ENCODE measurements around the gene ACOT2.
"Not testable (repeated sequence)": the region's sequence is repeated elsewhere in the genome, so short reads cannot be mapped to it uniquely, and the experiment has no call there.

The ACOT2 gene

GRCh38 chr14:73576391-73576790 lies 7.4 kb downstream of the ACOT2 start:
- Histone ChIP-seq H3K27ac (replicated peaks) (no peak overlapping the region), H3K4me3 (replicated peaks; ENCODE audit: insufficient read depth, low read length) (no peak overlapping the region), H3K27me3 (ENCODE audit: insufficient read depth, poor library complexity, severe bottlenecking) (no peaks in the 10 kb centered on the region)
- TF ChIP-seq POLR2AphosphoS5 (IDR thresholded peaks at IDR 0.05; ENCODE audit: low read depth): no peak
- TF ChIP-seq SPI1 (IDR thresholded peaks at IDR 0.05; ENCODE audit: borderline replicate concordance, low read depth): no peak
- TF ChIP-seq, protein P1, sequence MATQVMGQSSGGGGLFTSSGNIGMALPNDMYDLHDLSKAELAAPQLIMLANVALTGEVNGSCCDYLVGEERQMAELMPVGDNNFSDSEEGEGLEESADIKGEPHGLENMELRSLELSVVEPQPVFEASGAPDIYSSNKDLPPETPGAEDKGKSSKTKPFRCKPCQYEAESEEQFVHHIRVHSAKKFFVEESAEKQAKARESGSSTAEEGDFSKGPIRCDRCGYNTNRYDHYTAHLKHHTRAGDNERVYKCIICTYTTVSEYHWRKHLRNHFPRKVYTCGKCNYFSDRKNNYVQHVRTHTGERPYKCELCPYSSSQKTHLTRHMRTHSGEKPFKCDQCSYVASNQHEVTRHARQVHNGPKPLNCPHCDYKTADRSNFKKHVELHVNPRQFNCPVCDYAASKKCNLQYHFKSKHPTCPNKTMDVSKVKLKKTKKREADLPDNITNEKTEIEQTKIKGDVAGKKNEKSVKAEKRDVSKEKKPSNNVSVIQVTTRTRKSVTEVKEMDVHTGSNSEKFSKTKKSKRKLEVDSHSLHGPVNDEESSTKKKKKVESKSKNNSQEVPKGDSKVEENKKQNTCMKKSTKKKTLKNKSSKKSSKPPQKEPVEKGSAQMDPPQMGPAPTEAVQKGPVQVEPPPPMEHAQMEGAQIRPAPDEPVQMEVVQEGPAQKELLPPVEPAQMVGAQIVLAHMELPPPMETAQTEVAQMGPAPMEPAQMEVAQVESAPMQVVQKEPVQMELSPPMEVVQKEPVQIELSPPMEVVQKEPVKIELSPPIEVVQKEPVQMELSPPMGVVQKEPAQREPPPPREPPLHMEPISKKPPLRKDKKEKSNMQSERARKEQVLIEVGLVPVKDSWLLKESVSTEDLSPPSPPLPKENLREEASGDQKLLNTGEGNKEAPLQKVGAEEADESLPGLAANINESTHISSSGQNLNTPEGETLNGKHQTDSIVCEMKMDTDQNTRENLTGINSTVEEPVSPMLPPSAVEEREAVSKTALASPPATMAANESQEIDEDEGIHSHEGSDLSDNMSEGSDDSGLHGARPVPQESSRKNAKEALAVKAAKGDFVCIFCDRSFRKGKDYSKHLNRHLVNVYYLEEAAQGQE (IDR thresholded peaks at IDR 0.05; ENCODE audit: insufficient replicate concordance, low read depth): no peak
- TF ChIP-seq GABPA (IDR thresholded peaks at IDR 0.05; ENCODE audit: low read depth): no peak
- TF ChIP-seq, protein P2, sequence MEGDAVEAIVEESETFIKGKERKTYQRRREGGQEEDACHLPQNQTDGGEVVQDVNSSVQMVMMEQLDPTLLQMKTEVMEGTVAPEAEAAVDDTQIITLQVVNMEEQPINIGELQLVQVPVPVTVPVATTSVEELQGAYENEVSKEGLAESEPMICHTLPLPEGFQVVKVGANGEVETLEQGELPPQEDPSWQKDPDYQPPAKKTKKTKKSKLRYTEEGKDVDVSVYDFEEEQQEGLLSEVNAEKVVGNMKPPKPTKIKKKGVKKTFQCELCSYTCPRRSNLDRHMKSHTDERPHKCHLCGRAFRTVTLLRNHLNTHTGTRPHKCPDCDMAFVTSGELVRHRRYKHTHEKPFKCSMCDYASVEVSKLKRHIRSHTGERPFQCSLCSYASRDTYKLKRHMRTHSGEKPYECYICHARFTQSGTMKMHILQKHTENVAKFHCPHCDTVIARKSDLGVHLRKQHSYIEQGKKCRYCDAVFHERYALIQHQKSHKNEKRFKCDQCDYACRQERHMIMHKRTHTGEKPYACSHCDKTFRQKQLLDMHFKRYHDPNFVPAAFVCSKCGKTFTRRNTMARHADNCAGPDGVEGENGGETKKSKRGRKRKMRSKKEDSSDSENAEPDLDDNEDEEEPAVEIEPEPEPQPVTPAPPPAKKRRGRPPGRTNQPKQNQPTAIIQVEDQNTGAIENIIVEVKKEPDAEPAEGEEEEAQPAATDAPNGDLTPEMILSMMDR (IDR thresholded peaks at IDR 0.05; ENCODE audit: insufficient read depth, low read length): no peak
- no peak for DNase-seq (ENCODE audit: low read depth in 1 of 2, low spot score in 1 of 2)

- not testable (repeated sequence) for H3K4me3 ChIP-seq (replicated peaks; ENCODE audit: insufficient read depth, low read length); DNase-seq (ENCODE audit: low read depth in 1 of 2, low spot score in 1 of 2); H3K27ac ChIP-seq (replicated peaks); H3K27me3 ChIP-seq (ENCODE audit: insufficient read depth, poor library complexity, severe bottlenecking)
Observed at GRCh38 chr14:73577214-73577613, 8.2 kb downstream of the ACOT2 start.

DNA sequence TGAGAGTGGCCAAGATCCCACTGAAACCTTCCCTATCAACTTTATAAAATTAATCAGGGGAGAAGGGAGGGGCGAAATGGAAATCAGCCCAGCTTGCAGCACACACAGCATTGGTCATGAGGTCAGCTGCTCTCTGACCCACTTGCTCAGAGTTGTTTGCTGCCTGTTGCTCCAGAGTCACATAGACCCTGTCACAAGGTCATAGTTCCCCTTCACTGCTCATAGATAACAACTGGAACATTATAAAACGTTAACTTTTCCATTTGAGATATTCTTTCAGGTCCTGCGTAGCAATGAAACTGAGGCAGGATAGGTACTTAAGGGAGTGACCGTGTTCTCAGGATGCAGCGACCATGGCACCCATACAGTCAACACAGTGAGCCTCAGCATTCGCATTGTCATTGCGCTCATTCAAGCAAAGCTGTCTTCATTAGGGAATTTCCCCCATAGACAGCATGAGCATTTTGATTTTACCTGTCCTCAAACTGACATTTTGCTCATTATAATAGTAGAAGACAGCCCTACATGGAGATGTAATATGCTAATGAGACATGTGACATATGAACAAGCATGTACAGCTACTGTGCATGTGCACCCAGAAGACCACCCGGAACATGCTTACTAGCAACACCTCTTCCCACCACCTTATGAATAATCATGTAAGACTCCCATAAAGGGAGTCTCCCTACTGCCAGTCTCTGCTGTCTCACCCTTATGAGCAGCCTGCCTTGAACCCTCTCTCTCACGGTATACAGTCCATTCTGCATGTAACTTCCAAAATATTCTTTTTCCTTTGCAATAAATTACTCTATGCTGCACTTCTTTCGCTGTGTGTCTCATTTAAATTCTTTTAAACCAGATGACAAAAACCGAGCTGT lies 13.3 kb downstream of the ACOT2 start:
- DNase-seq (ENCODE audit: low read depth in 1 of 2, low spot score in 1 of 2); H3K27me3 ChIP-seq (ENCODE audit: insufficient read depth, poor library complexity, severe bottlenecking); H3K4me3 ChIP-seq (replicated peaks; ENCODE audit: insufficient read depth, low read length); H3K27ac ChIP-seq (replicated peaks): not testable (repeated sequence)

DNA sequence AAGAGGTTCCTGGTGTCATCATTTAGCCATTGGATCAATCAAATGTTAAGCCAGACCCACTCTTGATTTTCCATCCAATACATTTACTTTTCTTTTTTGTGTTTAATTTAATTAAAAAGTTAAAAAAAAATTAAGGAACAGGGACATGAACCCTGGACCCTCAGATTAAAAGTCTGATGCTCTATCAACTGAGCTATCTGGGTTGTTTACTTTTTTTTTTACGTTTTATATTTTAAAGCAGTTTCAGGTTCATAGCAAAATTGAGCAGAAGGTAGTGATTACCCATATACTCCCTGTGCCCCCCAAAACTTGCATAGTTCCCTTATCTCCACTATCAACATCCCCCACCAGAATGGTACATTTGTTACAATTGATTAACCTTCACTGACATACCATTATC lies 19.7 kb downstream of the ACOT2 start:
- DNase-seq (ENCODE audit: low read depth in 1 of 2, low spot score in 1 of 2): no peak
- H3K27ac ChIP-seq (replicated peaks): no peak overlapping the region
- no peak overlapping the region for H3K4me3 ChIP-seq (replicated peaks; ENCODE audit: insufficient read depth, low read length)
- TF ChIP-seq POLR2AphosphoS5 (IDR thresholded peaks at IDR 0.05; ENCODE audit: low read depth) (no peak), GABPA (IDR thresholded peaks at IDR 0.05; ENCODE audit: low read depth) (no peak), SPI1 (IDR thresholded peaks at IDR 0.05; ENCODE audit: borderline replicate concordance, low read depth) (no peak)
- TF ChIP-seq, protein P2 (IDR thresholded peaks at IDR 0.05; ENCODE audit: insufficient read depth, low read length): no peak
- TF ChIP-seq, protein P1 (IDR thresholded peaks at IDR 0.05; ENCODE audit: insufficient replicate concordance, low read depth): no peak
- no peaks in the 10 kb centered on the region for H3K27me3 ChIP-seq (ENCODE audit: insufficient read depth, poor library complexity, severe bottlenecking)

DNA sequence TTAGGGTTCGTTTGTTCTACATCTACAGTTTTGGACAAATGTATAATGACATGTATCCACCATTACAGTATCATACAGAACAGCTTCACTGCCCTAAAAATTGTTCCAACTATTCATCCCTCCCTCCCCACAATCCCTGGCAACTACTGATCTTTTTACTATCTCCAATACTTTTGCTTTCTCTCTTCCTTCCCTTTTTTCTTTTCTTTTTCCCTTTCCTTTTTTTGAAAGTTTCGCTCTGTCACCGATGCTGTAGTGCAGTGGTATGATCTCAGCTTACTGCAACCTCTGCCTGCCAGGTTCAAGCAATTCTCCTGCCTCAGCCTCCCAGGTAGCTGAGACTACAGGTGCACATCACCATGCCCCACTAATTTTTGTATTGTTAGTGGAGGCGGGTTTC lies 20.1 kb downstream of the ACOT2 start:
- TF ChIP-seq GABPA (IDR thresholded peaks at IDR 0.05; ENCODE audit: low read depth) (no peak), SPI1 (IDR thresholded peaks at IDR 0.05; ENCODE audit: borderline replicate concordance, low read depth) (no peak), POLR2AphosphoS5 (IDR thresholded peaks at IDR 0.05; ENCODE audit: low read depth) (no peak)
- TF ChIP-seq, protein P1 (IDR thresholded peaks at IDR 0.05; ENCODE audit: insufficient replicate concordance, low read depth): no peak
- TF ChIP-seq, protein P2 (IDR thresholded peaks at IDR 0.05; ENCODE audit: insufficient read depth, low read length): no peak
- H3K27ac ChIP-seq (replicated peaks): no peak overlapping the region
- no peak overlapping the region for H3K4me3 ChIP-seq (replicated peaks; ENCODE audit: insufficient read depth, low read length)
- H3K27me3 ChIP-seq (ENCODE audit: insufficient read depth, poor library complexity, severe bottlenecking): no peaks in the 10 kb centered on the region
- no peak for DNase-seq (ENCODE audit: low read depth in 1 of 2, low spot score in 1 of 2)

GRCh38 chr14:73590673-73591004 lies 21.6 kb downstream of the ACOT2 start:
- not testable (repeated sequence) for H3K27me3 ChIP-seq (ENCODE audit: insufficient read depth, poor library complexity, severe bottlenecking); DNase-seq (ENCODE audit: low read depth in 1 of 2, low spot score in 1 of 2); H3K27ac ChIP-seq (replicated peaks); H3K4me3 ChIP-seq (replicated peaks; ENCODE audit: insufficient read depth, low read length)
